Right ventricle myocardium superior (tissue), 1 donor: ENCODE measurements around the gene DNAJC17. TPM values are rescaled to one million over a fixed set of nuclear protein-coding genes. Genes with fewer than 3 reads are reported as not detected.

ENCODE experiments used
- ATAC-seq: fragments of 200-7000 bp; cut with Tn5 transposase; one replicate; pipeline ENCODE4 v1.9.1; 2020; ENCODE audit warnings: mild to moderate bottlenecking; ENCODE audit not compliant: poor library complexity
- DNase-seq: peaks from one replicate; pipeline ENCODE4 v3.0.0-alpha.2; 2020
- intact Hi-C: fragments of 100-400 bp; cut with DNase I; formaldehyde crosslinking; loops from one replicate; pipeline ENCODE4 v1.11.2; 2022
- total RNA-seq: library from RNA; stranded (reverse); fragmentation: NEBNext Ultra II Directional; extraction: Animal tissue kit (Norgen Biotek cat#: 25700); gene quantifications from one replicate; pipeline ENCODE4 v1.2.1, GENCODE V29; 2021
- donor health status: DM: no; HTN: yes; CAD: no; lungs with severe emphysema.

Gene DNAJC17
- total RNA-seq, 1 donor from 2014 or later = 16.1 TPM

GRCh38 chr15:40771242-40771641 lies 36.0 kb downstream of the DNAJC17 start:
- intact Hi-C loops = no loop called here
- DNase-seq = no peak
- no peak for ATAC-seq

GRCh38 chr15:40770147-40770721 lies 37.0 kb downstream of the DNAJC17 start:
- DNase-seq = no peak
- ATAC-seq = no peak
- intact Hi-C loops = no loop called here

- DNase-seq = no peak
- intact Hi-C loops = no loop called here
- no peak for ATAC-seq
These were observed 37.8 kb downstream of the DNAJC17 start, which contains the start of gene C15orf62 for GRCh38 chr15:40769274-40770146. TSS of gene C15orf62 (plus strand) at chr15:40769980. CDS start at chr15:40770496, 516 bp downstream.

GRCh38 chr15:40768521-40769273 lies 38.6 kb downstream of the DNAJC17 start:
- no peak for ATAC-seq
- DNase-seq = no peak
- intact Hi-C loops = no loop called here

- DNase-seq (no peak), ATAC-seq (no peak)
- intact Hi-C loops = no loop called here
These were observed 39.3 kb downstream of the DNAJC17 start for GRCh38 chr15:40767838-40768500.

GRCh38 chr15:40766906-40767837 lies 40.1 kb downstream of the DNAJC17 start:
- ATAC-seq = no peak
- DNase-seq = no peak
- intact Hi-C loops = no loop called here

- ATAC-seq (no peak), DNase-seq (no peak)
- intact Hi-C loops = no loop called here
These were observed 41.0 kb downstream of the DNAJC17 start for GRCh38 chr15:40766194-40766815.

GRCh38 chr15:40764629-40765103 lies 42.6 kb downstream of the DNAJC17 start:
- intact Hi-C loops = no loop called here
- no peak for DNase-seq
- peak; percentile 7 for ATAC-seq

- intact Hi-C loops = no loop called here
- ATAC-seq (peak; percentile 83), DNase-seq (peak; percentile 82)
These were observed 43.3 kb downstream of the DNAJC17 start, which contains the start of gene GCHFR for GRCh38 chr15:40763801-40764628. TSS of gene GCHFR (plus strand) at chr15:40764068. CDS start at chr15:40764181, 113 bp downstream.

- peak; percentile 25 for ATAC-seq
- intact Hi-C loops = no loop called here
- DNase-seq = peak; percentile 83
These were observed 44.1 kb downstream of the DNAJC17 start for GRCh38 chr15:40762919-40763800.

- ATAC-seq (no peak), DNase-seq (no peak)
- intact Hi-C loops = loop anchor here (10.0 kb wide), 1 partner anchor 65 kb away; the partner anchor contains the start of gene RAD51
These were observed 47.3 kb downstream of the DNAJC17 start for GRCh38 chr15:40759961-40760360.

GRCh38 chr15:40756938-40757337 lies 50.3 kb downstream of the DNAJC17 start:
- intact Hi-C loops = loop anchor here (10.0 kb wide), 1 partner anchor 62 kb away; the partner anchor contains the start of gene RAD51
- DNase-seq = no peak
- no peak for ATAC-seq

- DNase-seq = no peak
- intact Hi-C loops = loop anchor here (10.0 kb wide), 1 partner anchor 61 kb away; the partner anchor contains the start of gene RAD51
- ATAC-seq = no peak
These were observed 51.5 kb downstream of the DNAJC17 start for GRCh38 chr15:40755812-40756208.

- ATAC-seq (peak; percentile 100), DNase-seq (peak; percentile 96)
- intact Hi-C loops = loop anchor here (10.0 kb wide), 1 partner anchor 60 kb away; the partner anchor contains the start of gene RAD51
These were observed 52.1 kb downstream of the DNAJC17 start, which contains the start of gene RMDN3 for GRCh38 chr15:40754883-40755811. TSS of gene RMDN3 (minus strand) at chr15:40755254. CDS start at chr15:40754783, 471 bp downstream.
